Spleen (tissue), 11 donors: ENCODE measurements around the gene SLC8A1. TPM values are rescaled to one million over a fixed set of nuclear protein-coding genes. Genes with fewer than 3 reads are reported as not detected.

Source experiments
- DNase-seq: peaks from one replicate; pipeline ENCODE4 v3.0.0-alpha.2; 2020
- H3K27ac ChIP-seq, 8 donors: fragments of 200-600 bp; sonication (generic) in 7 of 8; 1 replicate in 4 of 8; 2 replicates in 4 of 8; pipeline versions ENCODE4 v1.5.0 to v1.8.0; 2016 to 2021; ENCODE audit warnings: inconsistent platforms in 4 of 8, mild to moderate bottlenecking in 4 of 8, moderate library complexity in 1 of 8
- H3K27me3 ChIP-seq, 7 donors: fragments of 200-600 bp; sonication (generic) in 6 of 7; replicated peaks in 1 of 7; 1 replicate in 4 of 7; 2 replicates in 3 of 7; pipeline versions ENCODE4 v1.5.0 to v1.8.0; 2016 to 2021; ENCODE audit warnings: inconsistent platforms in 3 of 7, mild to moderate bottlenecking in 1 of 7
- H3K36me3 ChIP-seq, 6 donors: fragments of 200-600 bp; sonication (generic) in 5 of 6; 1 replicate in 4 of 6; 2 replicates in 2 of 6; pipeline versions ENCODE4 v1.5.0 to v1.8.0; 2016 to 2021; ENCODE audit warnings: inconsistent platforms in 2 of 6
- H3K4me1 ChIP-seq, 6 donors: fragments of 200-600 bp; sonication (generic) in 5 of 6; 1 replicate in 3 of 6; 2 replicates in 3 of 6; pipeline versions ENCODE4 v1.5.0 to v1.8.0; 2016 to 2021; ENCODE audit warnings: inconsistent platforms in 3 of 6
- H3K4me3 ChIP-seq, 8 donors: fragments of 200-600 bp; sonication (generic) in 7 of 8; 1 replicate in 4 of 8; 2 replicates in 4 of 8; pipeline versions ENCODE4 v1.5.0 to v1.8.0; 2016 to 2021; ENCODE audit warnings: inconsistent platforms in 4 of 8, mild to moderate bottlenecking in 4 of 8, moderate library complexity in 2 of 8
- H3K9me3 ChIP-seq, 8 donors: fragments of 200-600 bp; sonication (generic) in 7 of 8; 1 replicate in 4 of 8; 2 replicates in 4 of 8; pipeline versions ENCODE4 v1.5.0 to v1.8.0; 2016 to 2021; ENCODE audit warnings: inconsistent platforms in 4 of 8
- CTCF ChIP-seq, 11 experiments: fragments of 200-600 bp in 7 of 11; fragments of 450-650 bp in 4 of 11; sonication (generic) in 4 of 11; IDR thresholded peaks in 8 of 11; conservative IDR thresholded peaks in 3 of 11; 1 replicate in 7 of 11; 2 replicates in 4 of 11; pipeline versions ENCODE4 v1.4.0 to v1.8.0; 2016 to 2021; ENCODE audit warnings: antibody characterized with exemption in 11 of 11, inconsistent platforms in 4 of 11, mild to moderate bottlenecking in 1 of 11
- POLR2A ChIP-seq, 3 donors: fragments of 450-650 bp; IDR thresholded peaks; one replicate each; pipeline ENCODE4 v1.5.1; 2017; ENCODE audit warnings: antibody characterized with exemption in 3 of 3, mild to moderate bottlenecking in 1 of 3
- POLR2AphosphoS5 ChIP-seq, 3 donors: sonication (generic); formaldehyde crosslinking; IDR thresholded peaks; one replicate each; pipeline ENCODE4 v1.5.1; 2017; ENCODE audit warnings: antibody characterized with exemption in 3 of 3
- WGBS, 5 donors: extraction: QIAGEN DNeasy Blood & Tissue Kit in 3 of 5; methylation state at CpG; one replicate each; pipeline versions ENCODE4 v1.1.5 to v1.1.7; 2013 to 2018; 5-methylcytosine and 5-hydroxymethylcytosine counted together
- intact Hi-C: fragments of 100-400 bp; cut with DNase I; formaldehyde crosslinking; loops from one replicate; pipeline ENCODE4 v1.15.0; 2023; ENCODE audit warnings: low total_unique reads
- polyA plus RNA-seq, 3 donors: library from polyadenylated mRNA; stranded (reverse); fragments of 200-250 nt; gene quantifications; one replicate each; pipeline ENCODE4 v1.2.1, GENCODE V29; 2013
- total RNA-seq, 7 donors: library from RNA; depleted of rRNA in 3 of 7; stranded (reverse); fragments of >200 nt in 3 of 7; fragmentation: NEBNext Ultra II Directional in 4 of 7; extraction: Animal tissue kit (Norgen Biotek cat#: 25700) in 4 of 7; gene quantifications; one replicate each; pipeline versions ENCODE4 v1.1.0 to v1.2.1, GENCODE V29; 2016 to 2021
- donor health status: healthy with polysubstance abuse.
- donor health status: DM: no; HTN: no; CAD: no; lungs with moderate emphysema.
- donor health status: DM: no; HTN: no; CAD: no.
- donor health status: Bipolar disorder and iron deficiency.
- donor health status: healthy.
- donor health status: DM: no; HTN: no; CAD: no.
- donor health status: DM: yes; HTN: yes; CAD: no.

SLC8A1 gene
- total and polyA plus RNA-seq, 10 donors = 0.36 to 86.0 (median 58.3) TPM

- no peak for DNase-seq
- intact Hi-C loops = no loop called here
- no peak overlapping the region for H3K27ac ChIP-seq
- H3K9me3 ChIP-seq = peaks cover 10 to 19% (median 17%) of the 10 kb centered on the region in 8 donors
- H3K4me1 ChIP-seq = peaks cover 0 to 19% (median 5%) of the 10 kb centered on the region in 6 donors
- H3K4me3 ChIP-seq = no peak overlapping the region
- WGBS, 5 donors = 45 to 69% (median 50%) methylated on average over 2 of the region's 2 CpGs
- no peak for TF ChIP-seq POLR2AphosphoS5 (IDR thresholded peaks at IDR 0.05)
- TF ChIP-seq CTCF (IDR thresholded peaks at IDR 0.05 in 8 of 11, conservative IDR thresholded peaks at IDR 0.05 in 3 of 11) = no peak
- no peak for TF ChIP-seq POLR2A (IDR thresholded peaks at IDR 0.05)
- no peaks in the 10 kb centered on the region for H3K36me3 ChIP-seq
- no peaks in the 10 kb centered on the region for H3K27me3 ChIP-seq
These were observed 65.7 kb downstream of the SLC8A1 start for GRCh38 chr2:40386177-40386576.

GRCh38 chr2:40384714-40385113, 67.2 kb downstream of the SLC8A1 start:
- intact Hi-C loops = no loop called here
- Histone ChIP-seq H3K9me3 (peaks cover 10 to 31% (median 28%) of the 10 kb centered on the region in 8 donors), H3K4me3 (no peak overlapping the region), H3K4me1 (peaks cover 0 to 19% (median 5%) of the 10 kb centered on the region in 6 donors), H3K27me3 (no peaks in the 10 kb centered on the region), H3K36me3 (no peaks in the 10 kb centered on the region), H3K27ac (peak overlapping the region in 5 of 8 donors; percentile 1 to 75 (median 44))
- no peak for DNase-seq
- 8 to 38% (median 8%) methylated on average over 2 of the region's 2 CpGs for WGBS, 5 donors
- TF ChIP-seq POLR2AphosphoS5 (IDR thresholded peaks at IDR 0.05) (no peak), POLR2A (IDR thresholded peaks at IDR 0.05) (no peak), CTCF (IDR thresholded peaks at IDR 0.05 in 8 of 11, conservative IDR thresholded peaks at IDR 0.05 in 3 of 11) (no peak)

GRCh38 chr2:40384233-40384632, 67.7 kb downstream of the SLC8A1 start:
- H3K27me3 ChIP-seq = no peaks in the 10 kb centered on the region

DNA sequence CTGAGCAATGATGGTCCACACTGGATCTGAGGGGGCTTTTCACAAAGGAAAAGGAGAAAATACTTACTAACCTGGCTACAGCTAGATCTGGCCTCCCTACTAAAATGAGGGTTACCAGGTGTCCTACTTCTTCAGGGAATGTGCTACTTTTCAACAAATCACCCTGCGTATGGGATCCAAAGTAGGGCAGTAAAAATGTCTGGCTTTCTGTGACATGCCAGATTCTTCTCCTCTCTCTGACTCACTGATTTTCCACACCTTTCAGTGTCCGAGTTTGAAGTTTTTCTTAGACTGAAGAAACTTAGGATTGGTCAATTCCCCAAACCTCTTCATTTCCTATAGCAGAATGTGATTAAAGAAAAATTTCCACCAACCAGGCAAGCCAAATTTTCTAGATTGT, 71.2 kb downstream of the SLC8A1 start:
- no peak overlapping the region for H3K27ac ChIP-seq
- no peaks in the 10 kb centered on the region for H3K36me3 ChIP-seq
- no peaks in the 10 kb centered on the region for H3K27me3 ChIP-seq
- TF ChIP-seq POLR2A (IDR thresholded peaks at IDR 0.05) = no peak
- TF ChIP-seq POLR2AphosphoS5 (IDR thresholded peaks at IDR 0.05) = no peak
- TF ChIP-seq CTCF (IDR thresholded peaks at IDR 0.05 in 8 of 11, conservative IDR thresholded peaks at IDR 0.05 in 3 of 11) = no peak
- H3K4me3 ChIP-seq = no peak overlapping the region
- H3K9me3 ChIP-seq = peaks cover 10 to 34% (median 30%) of the 10 kb centered on the region in 8 donors
- WGBS, 5 donors = 90 to 98% (median 92%) methylated on average over 2 of the region's 2 CpGs
- no peak for DNase-seq
- peaks cover 0 to 18% (median 5%) of the 10 kb centered on the region in 6 donors for H3K4me1 ChIP-seq
- intact Hi-C loops = no loop called here

More at GRCh38 chr2:40384233-40384632, 67.7 kb downstream of the SLC8A1 start:
- H3K9me3 ChIP-seq = peaks cover 10 to 34% (median 30%) of the 10 kb centered on the region in 8 donors
- peaks cover 0 to 19% (median 5%) of the 10 kb centered on the region in 6 donors for H3K4me1 ChIP-seq
- intact Hi-C loops = no loop called here
- no peak for DNase-seq
- TF ChIP-seq POLR2AphosphoS5 (IDR thresholded peaks at IDR 0.05) (no peak), POLR2A (IDR thresholded peaks at IDR 0.05) (no peak), CTCF (IDR thresholded peaks at IDR 0.05 in 8 of 11, conservative IDR thresholded peaks at IDR 0.05 in 3 of 11) (no peak)
- H3K4me3 ChIP-seq = no peak overlapping the region
- peak overlapping the region in 2 of 8 donors; percentile 52 to 75 for H3K27ac ChIP-seq
- 76 to 97% (median 94%) methylated on average over 1 of the region's 1 CpG for WGBS, 5 donors
- no peaks in the 10 kb centered on the region for H3K36me3 ChIP-seq
